IMR-90 (cell line): ENCODE data around the gene CCL19. TPM values are rescaled to one million over a fixed set of nuclear protein-coding genes. Genes with fewer than 3 reads are reported as not detected.
A peak's percentile ranks its signal among the peaks of the same experiment; 100 is the strongest.

Source experiments
- ATAC-seq: fragments of 200-7000 bp; cut with Tn5 transposase; 2 replicates; pipeline ENCODE4 v1.9.1; 2020; ENCODE audit warnings: low read depth, mild to moderate bottlenecking, moderate library complexity
- BruUV-seq: library from RNA; stranded (reverse); fragments of 400-500 nt; replicated peaks from 2 replicates; lab custom pipeline; 2021; lab: Mats Ljungman, UMichigan
- CTCF ChIA-PET: fragments of 300-600 bp; formaldehyde crosslinking; extraction: SDS; loops from one replicate; lab custom pipeline; 2021; ENCODE audit warnings: antibody characterized with exemption; lab: Yijun Ruan, JAX
- POLR2A ChIA-PET: fragments of 300-600 bp; sonication (Branson Sonifier 250); formaldehyde crosslinking; loops from one replicate; lab custom pipeline; 2022; ENCODE audit warnings: antibody characterized with exemption; ENCODE audit not compliant: unreplicated experiment; lab: Charles Lee
- DNase-seq: peaks from one replicate; pipeline ENCODE4 v3.0.0; 2013
- H2AFZ ChIP-seq: replicated peaks from 2 replicates; pipeline ENCODE3; 2013; ENCODE audit warnings: low read length, mild to moderate bottlenecking; ENCODE audit not compliant: poor library complexity
- H2AK5ac ChIP-seq: 2 replicates; pipeline ENCODE4 v1.6.1; 2013; ENCODE audit warnings: low read depth, low read length, inconsistent platforms
- H2AK9ac ChIP-seq: replicated peaks from 2 replicates; pipeline ENCODE3; 2013; ENCODE audit warnings: mild to moderate bottlenecking, low read depth, low read length, moderate library complexity; ENCODE audit not compliant: poor library complexity
- H2BK120ac ChIP-seq: 2 replicates; pipeline ENCODE4 v1.6.1; 2013; ENCODE audit warnings: low read depth, low read length, inconsistent platforms
- H2BK15ac ChIP-seq: 3 replicates; pipeline ENCODE4 v1.6.1; 2013; ENCODE audit warnings: low read depth, low read length, inconsistent platforms
- H2BK20ac ChIP-seq: 2 replicates; pipeline ENCODE4 v1.6.1; 2013; ENCODE audit warnings: low read depth, mild to moderate bottlenecking, inconsistent platforms, low read length, moderate library complexity
- H2BK5ac ChIP-seq: 2 replicates; pipeline ENCODE4 v1.6.1; 2013; ENCODE audit warnings: mild to moderate bottlenecking, low read depth, low read length, inconsistent platforms; ENCODE audit not compliant: poor library complexity, severe bottlenecking
- H3K14ac ChIP-seq: replicated peaks from 2 replicates; pipeline ENCODE4 v1.6.1; 2013; ENCODE audit warnings: low read depth, low read length, inconsistent platforms
- H3K18ac ChIP-seq: 2 replicates; pipeline ENCODE4 v1.6.1; 2013; ENCODE audit warnings: low read depth, low read length, control low read depth
- H3K23ac ChIP-seq: 2 replicates; pipeline ENCODE4 v1.6.1; 2013; ENCODE audit warnings: low read depth, low read length, inconsistent platforms
- H3K27ac ChIP-seq: 2 replicates; pipeline ENCODE4 v1.5.1; 2013; ENCODE audit warnings: mild to moderate bottlenecking, control low read depth, low read length; ENCODE audit not compliant: insufficient read depth
- H3K27me3 ChIP-seq: 2 replicates; pipeline ENCODE4 v1.6.1; 2013; ENCODE audit warnings: low read length; ENCODE audit not compliant: control insufficient read depth, insufficient read depth
- H3K36me3 ChIP-seq: 2 replicates; pipeline ENCODE4 v1.6.1; 2013; ENCODE audit warnings: low read length, mixed read lengths; ENCODE audit not compliant: control insufficient read depth, insufficient read depth
- H3K4ac ChIP-seq: 2 replicates; pipeline ENCODE4 v1.6.1; 2013; ENCODE audit warnings: low read depth, low read length, inconsistent platforms
- H3K4me1 ChIP-seq: 2 replicates; pipeline ENCODE4 v1.6.1; 2013; ENCODE audit warnings: low read length, mixed read lengths; ENCODE audit not compliant: control insufficient read depth, insufficient read depth
- H3K4me2 ChIP-seq: 2 replicates; pipeline ENCODE4 v1.6.1; 2013; ENCODE audit warnings: low read depth, mild to moderate bottlenecking, control low read depth, low read length, moderate library complexity
- H3K4me3 ChIP-seq: 2 replicates; pipeline ENCODE4 v1.5.1; 2013; ENCODE audit warnings: low read depth, mild to moderate bottlenecking, control low read depth, low read length, moderate library complexity; ENCODE audit not compliant: insufficient read depth
- H3K56ac ChIP-seq: 2 replicates; pipeline ENCODE4 v1.6.1; 2013; ENCODE audit warnings: low read length, inconsistent platforms; ENCODE audit not compliant: insufficient read depth; ENCODE audit errors: extremely low read depth
- H3K79me1 ChIP-seq, 2 experiments: 2 replicates each; pipeline ENCODE4 v1.6.1; 2013; ENCODE audit warnings: low read length in 2 of 2, inconsistent platforms in 1 of 2, low read depth in 1 of 2
- H3K9ac ChIP-seq: 2 replicates; pipeline ENCODE4 v1.6.1; 2013; ENCODE audit warnings: low read depth, low read length, control low read depth
- H3K9me1 ChIP-seq: 2 replicates; pipeline ENCODE4 v1.6.1; 2013; ENCODE audit warnings: low read length, inconsistent platforms; ENCODE audit not compliant: insufficient read depth
- H3K9me3 ChIP-seq: 2 replicates; pipeline ENCODE4 v1.6.1; 2013; ENCODE audit warnings: low read length; ENCODE audit not compliant: control insufficient read depth, insufficient read depth
- H4K20me1 ChIP-seq: 2 replicates; pipeline ENCODE4 v1.6.1; 2013; ENCODE audit warnings: low read length, inconsistent platforms; ENCODE audit not compliant: insufficient read depth
- H4K5ac ChIP-seq: 2 replicates; pipeline ENCODE4 v1.6.1; 2013; ENCODE audit warnings: mild to moderate bottlenecking, low read depth, low read length, control low read depth
- H4K8ac ChIP-seq, 2 experiments: 2 replicates each; pipeline ENCODE4 v1.6.1; 2013; ENCODE audit warnings: low read depth in 2 of 2, low read length in 2 of 2, control low read depth in 1 of 2, inconsistent platforms in 1 of 2
- H4K91ac ChIP-seq: 2 replicates; pipeline ENCODE4 v1.6.1; 2013; ENCODE audit warnings: low read depth, low read length, inconsistent platforms; ENCODE audit not compliant: insufficient read depth
- MAZ ChIP-seq: IDR thresholded peaks from 2 replicates; pipeline ENCODE4 v1.6.1; 2012; ENCODE audit warnings: low read depth, mild to moderate bottlenecking, low read length, improper control_type of control experiment, moderate library complexity, borderline replicate concordance
- SMC3 ChIP-seq: fragments of 150-350 bp; IDR thresholded peaks from 2 replicates; pipeline ENCODE4 v1.6.1; 2016; ENCODE audit warnings: low read depth, mild to moderate bottlenecking, antibody characterized with exemption, low read length, moderate library complexity
- USF2 ChIP-seq: fragments of 150-350 bp; IDR thresholded peaks from 2 replicates; pipeline ENCODE4 v1.6.1; 2017; ENCODE audit warnings: mild to moderate bottlenecking, antibody characterized with exemption, low read length, low read depth
- WGBS, 2 experiments: methylation state at CpG; one replicate each; pipeline versions ENCODE4 v1.1.5 to v1.1.7; 2013; ENCODE audit warnings: missing lambda C conversion rate in 2 of 2; ENCODE audit not compliant: insufficient read length in 1 of 2; ENCODE audit errors: extremely low coverage in 2 of 2; 5-methylcytosine and 5-hydroxymethylcytosine counted together
- dilution Hi-C: fragments of 300-500 bp; cut with HindIII; formaldehyde crosslinking; loops from one replicate; pipeline ENCODE4 v1.14.3; 2018; ENCODE audit warnings: low sequenced_read_pairs; ENCODE audit not compliant: unreplicated experiment
- in situ Hi-C: fragments of 300-500 bp; cut with MboI; formaldehyde crosslinking; loops from 3 replicates; pipeline ENCODE4 v1.14.3; 2019; ENCODE audit warnings: low sequenced_read_pairs, inconsistent platforms, mixed read lengths
- intact Hi-C: fragments of 100-400 bp; cut with micrococcal nuclease; formaldehyde crosslinking; loops from 2 replicates; pipeline ENCODE4 v1.10.0; 2022
- polyA plus RNA-seq, 3 experiments: library from polyadenylated mRNA; depleted of rRNA; stranded (reverse); fragments of >200 nt; gene quantifications; 2 replicates each; pipeline ENCODE4 v1.2.3, GENCODE V29; 2012; ENCODE audit warnings: low replicate concordance in 1 of 3
- total RNA-seq: library from RNA; depleted of rRNA; stranded (reverse); fragments of >200 nt; gene quantifications from 2 replicates; pipeline ENCODE4 v1.2.3, GENCODE V29; 2012

CCL19 gene
- total and polyA plus RNA-seq, 2 of the 4 experiments (the other 2 are of a cell fraction), result not detected

GRCh38 chr9:34651876-34652601 is 39.0 kb downstream of the CCL19 start, which contains the start of gene IL11RA:
TSS of gene IL11RA (plus strand) at chr9:34652185. CDS start at chr9:34655218, 3,033 bp downstream.
- CTCF ChIA-PET, result interaction anchor here (1.9 kb wide), 1 partner anchor 13 kb away, joined by 6 read pairs; no protein-coding TSS in a partner anchor
- dilution Hi-C loops, result no loop called here

More at GRCh38 chr9:34651876-34652601, 39.0 kb downstream of the CCL19 start, which contains the start of gene IL11RA:
- H2AK9ac ChIP-seq, result peak within 1 kb of the TSS; percentile 81
- peak within 1 kb of the TSS; percentile 99 for H3K4me2 ChIP-seq
- H2BK5ac ChIP-seq, result peak within 1 kb of the TSS; percentile 80
- H2BK120ac ChIP-seq, result peak within 1 kb of the TSS; percentile 73; the same call in 1 of the 2 replicates
- H4K91ac ChIP-seq, result peak within 1 kb of the TSS; percentile 84
- H2AFZ ChIP-seq, result peak within 1 kb of the TSS; percentile 88
- ATAC-seq (peak; percentile 86), DNase-seq (peak; percentile 84)
- POLR2A ChIA-PET, result no interaction called here
- H3K23ac ChIP-seq, result peak within 1 kb of the TSS; percentile 89
- peaks cover 15 to 48% of the 10 kb centered on the region in 2 experiments for H3K79me1 ChIP-seq
- no peaks in the 10 kb centered on the region for H4K20me1 ChIP-seq
- H3K4ac ChIP-seq, result peak within 1 kb of the TSS; percentile 90
- H3K14ac ChIP-seq, result peak within 1 kb of the TSS; percentile 91
- H3K56ac ChIP-seq, result peak within 1 kb of the TSS; percentile 89
- no peak within 1 kb of the TSS; the same call in 1 of the 2 replicates for H2BK20ac ChIP-seq
- H3K9me1 ChIP-seq, result peaks cover 35% of the 10 kb centered on the region
- no peaks in the 10 kb centered on the region for H3K9me3 ChIP-seq
- peaks cover 16% of the 10 kb centered on the region for H3K36me3 ChIP-seq
- H4K5ac ChIP-seq, result peak within 1 kb of the TSS; percentile 99
- H3K4me1 ChIP-seq, result peaks cover 42% of the 10 kb centered on the region
- TF ChIP-seq SMC3, result no peak
- TF ChIP-seq MAZ, result peak; percentile 84; the same call in 1 of the 2 replicates
- TF ChIP-seq USF2, result no peak
- H4K8ac ChIP-seq, result peak within 1 kb of the TSS; percentile 81 to 94
- no TSS peak for BruUV-seq
- WGBS, 2 experiments, result 2% methylated on average over 15 of the region's 24 CpGs; no CpG with 5 or more reads in 1 of the 2 experiments
- peak within 1 kb of the TSS; percentile 75 for H3K4me3 ChIP-seq
- H3K9ac ChIP-seq, result peak within 1 kb of the TSS; percentile 99
- H3K18ac ChIP-seq, result peak within 1 kb of the TSS; percentile 85
- in situ Hi-C loops (no loop called here), intact Hi-C loops (no loop called here)
- H2BK15ac ChIP-seq, result peak within 1 kb of the TSS; percentile 12; the same call in 1 of the 3 replicates
- H3K27ac ChIP-seq, result peak within 1 kb of the TSS; percentile 88
- peak within 1 kb of the TSS; percentile 97 for H2AK5ac ChIP-seq
- no peaks in the 10 kb centered on the region for H3K27me3 ChIP-seq
